Right lobe of liver (tissue), 4 donors: Measurements from ENCODE around the gene SKIC2.
"Not testable (repeated sequence)": the region's sequence is repeated elsewhere in the genome, so short reads cannot be mapped to it uniquely, and the experiment has no call there.

ENCODE experiments used
- CTCF ChIP-seq, 4 donors: fragments of 200-600 bp in 3 of 4; fragments of 450-650 bp in 1 of 4; IDR thresholded peaks; one replicate each; pipeline versions ENCODE4 v1.5.1 to v1.8.0; 2016 to 2022; ENCODE audit warnings: antibody characterized with exemption in 4 of 4, mild to moderate bottlenecking in 2 of 4
- POLR2A ChIP-seq: fragments of 450-650 bp; IDR thresholded peaks from one replicate; pipeline ENCODE4 v1.6.1; 2017; ENCODE audit warnings: antibody characterized with exemption, mild to moderate bottlenecking
- donor health status: DM: no; HTN: no; CAD: no.
- donor health status: DM: no; HTN: no; CAD: no.
- donor health status: DM: no; HTN: yes; CAD: no.

GRCh38 chr6:32004864-32005537 is 46.0 kb downstream of the SKIC2 start:
- not testable (repeated sequence) for TF ChIP-seq CTCF (IDR thresholded peaks at IDR 0.05); POLR2A
